Middle frontal gyrus (tissue), 1 donor: ENCODE results near the gene HOXA9.

Source experiments
- DNase-seq: peaks from one replicate; pipeline ENCODE4 v3.0.0-alpha.2; 2015; ENCODE audit warnings: low spot score; ENCODE audit errors: extremely low spot score

Gene HOXA9

DNA sequence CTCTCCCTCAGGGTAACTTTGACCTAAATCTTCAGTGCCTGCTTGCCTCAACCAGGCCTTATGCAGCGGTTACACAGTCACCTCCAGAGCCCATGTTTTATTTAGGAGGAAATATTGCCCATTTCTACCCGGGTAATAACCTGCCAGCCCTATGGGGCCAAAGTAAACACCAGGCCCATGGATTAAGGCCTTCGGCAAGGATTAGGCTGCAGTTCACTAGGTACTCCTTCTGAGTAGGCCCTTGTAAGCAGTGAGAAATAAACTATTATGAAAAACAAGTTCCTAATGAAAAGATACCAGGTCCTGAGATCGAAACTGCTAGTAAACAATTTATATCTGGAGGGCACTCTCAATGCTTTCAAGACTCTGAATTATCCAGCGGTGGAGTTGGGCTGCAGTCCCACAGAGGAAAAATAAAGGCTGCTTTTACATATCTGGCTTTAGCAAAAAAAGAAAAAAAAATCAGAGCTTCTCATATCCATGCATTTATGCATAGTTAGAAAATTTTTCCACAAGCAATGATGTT lies 12.5 kb upstream of the HOXA9 start:
- no peak for DNase-seq

DNA sequence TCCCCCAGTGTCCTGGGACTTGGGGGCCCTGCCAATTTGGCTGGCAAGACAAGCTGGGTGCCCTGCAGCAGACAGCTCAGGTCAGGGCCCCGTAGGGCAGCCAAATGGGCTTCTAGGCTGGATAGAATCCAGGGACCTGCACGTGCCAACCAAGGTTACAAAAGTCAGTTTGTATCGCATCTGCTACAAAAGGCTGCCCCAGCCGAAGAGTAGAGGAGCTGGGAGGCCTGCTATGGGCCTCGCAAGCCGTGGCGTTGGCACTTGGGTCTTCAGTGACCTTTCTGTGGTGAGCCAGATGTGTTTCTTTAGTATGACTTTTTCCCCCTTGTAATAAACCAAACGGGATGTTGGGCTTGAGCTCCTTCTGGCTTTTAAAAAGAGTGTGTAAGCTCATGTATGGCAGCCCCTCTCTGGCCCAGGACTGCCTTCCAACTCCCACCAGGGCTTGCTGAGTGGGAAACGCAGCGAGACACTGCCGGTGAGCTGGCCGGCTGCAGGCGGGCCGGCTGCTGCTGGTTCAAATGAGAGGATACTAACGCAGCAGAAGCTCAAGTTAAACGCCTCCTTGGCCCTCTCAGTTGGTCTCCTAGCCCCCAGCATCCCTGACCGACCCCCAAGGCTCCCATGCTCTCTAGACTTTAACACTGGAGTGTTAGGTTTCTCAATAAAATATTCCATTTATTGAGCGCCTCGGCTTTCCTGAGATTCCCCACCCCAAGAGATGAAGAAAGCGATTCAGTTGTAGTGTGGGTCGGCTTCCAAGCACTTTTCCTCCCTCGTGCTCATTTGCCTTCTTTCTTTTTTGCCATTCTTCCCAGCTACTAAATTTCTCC lies 11.8 kb upstream of the HOXA9 start:
- no peak for DNase-seq

DNA sequence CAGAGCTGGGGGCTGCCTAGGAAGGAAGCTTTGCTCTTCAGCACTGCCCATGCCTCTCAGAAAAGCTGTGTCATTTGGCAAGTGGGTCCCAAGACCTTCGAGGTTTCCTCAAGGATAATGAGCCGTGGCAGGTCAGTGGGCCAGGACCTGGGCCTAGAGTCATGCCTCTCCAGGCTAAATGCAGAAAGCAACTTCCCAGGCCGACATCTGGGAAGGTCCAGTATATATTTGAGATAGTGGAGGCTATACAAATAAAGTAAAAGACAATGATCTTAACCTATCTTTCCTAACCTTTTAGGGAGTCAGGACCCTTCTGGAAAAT lies 11.1 kb upstream of the HOXA9 start:
- DNase-seq, result no peak

- no peak for DNase-seq
These were observed 10.5 kb upstream of the HOXA9 start for GRCh38 chr7:27175626-27176523.

- DNase-seq, result no peak
These were observed 9.7 kb upstream of the HOXA9 start for GRCh38 chr7:27174874-27175625.

DNA sequence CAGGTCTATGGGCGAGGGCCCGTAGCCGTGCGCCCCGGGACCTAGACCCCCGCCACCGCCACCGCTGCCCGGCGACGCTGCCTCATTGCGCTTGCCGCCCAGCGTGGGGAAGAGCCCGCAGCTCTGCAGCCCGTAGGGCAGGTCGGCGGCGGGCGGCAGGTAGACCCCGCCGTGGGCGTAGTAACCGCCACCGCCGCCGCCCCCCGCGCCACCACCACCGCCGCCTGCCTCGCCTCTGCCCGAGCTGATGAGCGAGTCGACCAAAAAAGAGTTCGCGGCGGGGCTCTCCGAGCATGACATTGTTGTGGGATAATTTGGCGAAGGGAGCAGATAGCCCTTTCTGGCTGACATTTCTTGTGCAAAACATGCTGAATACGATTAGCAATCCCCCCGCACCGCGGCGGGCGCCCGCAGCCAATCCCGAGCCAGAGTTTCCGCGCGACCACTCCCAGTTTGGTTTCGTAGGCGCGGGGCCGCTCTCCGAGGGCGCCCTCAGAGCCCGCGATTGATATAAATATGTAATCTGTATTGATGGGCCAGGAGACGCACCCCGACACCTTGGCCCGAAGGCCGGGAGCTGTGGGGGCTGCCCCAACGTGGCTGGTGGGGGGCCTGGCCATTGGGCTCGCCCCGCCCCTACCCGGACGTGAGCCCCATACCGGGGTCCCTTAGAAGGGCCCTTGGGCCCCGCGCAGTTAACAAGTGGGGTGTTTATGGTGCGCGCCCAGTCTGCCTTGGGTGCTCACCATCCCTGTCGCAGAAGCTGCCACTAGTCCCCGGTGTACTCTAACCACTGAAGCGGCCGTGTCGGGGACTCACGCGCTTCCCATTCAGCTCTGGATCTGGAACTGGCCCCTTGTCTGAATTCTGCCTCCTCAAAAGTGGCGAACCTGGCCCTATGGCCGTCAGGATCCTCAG lies 8.9 kb upstream of the HOXA9 start, which contains the start of gene HOXA10:
HOXA10 (minus strand) TSS at position 365 of the 918 bp plus-strand sequence; CDS start at position 351, 14 bp downstream.
- DNase-seq, result no peak

DNA sequence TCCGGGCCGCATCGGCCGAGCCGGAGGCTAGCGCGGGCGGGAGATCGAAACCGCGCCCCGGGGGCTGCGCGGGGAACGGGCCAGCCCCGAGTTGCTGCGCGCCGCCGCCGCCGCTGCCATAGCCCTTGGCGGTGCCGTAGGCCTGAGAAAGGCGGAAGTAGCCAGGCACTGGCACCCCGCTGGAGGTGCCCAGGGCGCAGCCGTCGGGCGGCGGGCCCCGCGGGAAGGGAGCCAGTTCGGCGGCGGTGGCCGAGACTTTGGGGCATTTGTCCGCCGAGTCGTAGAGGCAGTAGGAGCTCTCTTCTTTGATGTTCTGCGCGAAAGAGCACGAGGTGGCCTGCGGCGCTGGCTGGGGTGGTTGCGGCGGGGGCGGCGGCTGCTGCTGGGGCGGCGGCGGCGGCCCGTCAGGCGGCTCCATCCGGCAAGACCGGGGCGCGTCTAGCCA lies 8.2 kb upstream of the HOXA9 start:
- no peak for DNase-seq

- no peak for DNase-seq
These were observed 7.6 kb upstream of the HOXA9 start for GRCh38 chr7:27172823-27173510.

GRCh38 chr7:27172315-27172774 lies 7.0 kb upstream of the HOXA9 start:
- DNase-seq, result no peak

DNA sequence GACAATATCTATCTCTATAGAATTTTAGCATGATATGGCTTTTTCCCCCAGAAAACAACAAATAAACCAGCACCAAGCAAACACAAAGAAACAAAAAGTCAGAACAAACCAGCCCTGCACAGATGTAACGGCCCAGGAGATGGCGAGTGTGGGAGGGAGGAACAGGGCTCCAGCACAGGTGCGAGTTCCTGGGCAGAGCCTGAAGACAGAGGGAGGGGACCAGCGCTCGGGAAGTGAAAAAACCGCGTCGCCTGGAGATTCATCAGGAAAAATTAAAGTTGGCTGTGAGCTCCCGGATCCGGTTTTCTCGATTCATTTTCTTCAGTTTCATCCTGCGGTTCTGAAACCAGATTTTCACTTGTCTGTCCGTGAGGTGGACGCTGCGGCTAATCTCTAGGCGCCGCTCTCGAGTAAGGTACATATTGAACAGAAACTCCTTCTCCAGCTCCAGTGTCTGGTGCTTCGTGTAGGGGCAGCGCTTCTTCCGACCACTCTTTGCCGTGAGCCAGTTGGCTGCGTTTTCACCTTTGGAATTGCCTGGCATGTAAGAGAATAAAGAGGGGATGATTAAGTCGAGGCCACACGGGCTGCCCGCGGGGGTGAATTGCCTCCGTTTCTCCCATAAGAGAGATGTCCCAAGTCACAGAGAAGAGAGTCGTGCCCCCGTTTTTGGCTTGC lies 6.4 kb upstream of the HOXA9 start:
- no peak for DNase-seq

DNA sequence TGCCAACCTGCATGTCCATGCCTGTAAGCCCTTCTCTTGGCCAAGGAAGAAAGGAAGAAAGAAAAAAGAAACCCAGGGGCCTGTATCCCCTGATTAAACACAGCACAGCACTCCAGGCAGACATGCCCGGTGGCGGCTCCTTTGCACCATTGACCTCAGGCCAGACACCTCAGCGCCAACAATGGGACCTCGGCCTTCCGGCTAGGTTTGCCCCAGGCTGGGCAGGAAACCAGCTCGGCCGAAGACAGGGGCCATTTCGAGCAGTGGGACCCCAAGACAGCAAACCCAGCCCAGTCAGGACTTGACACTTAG lies 5.9 kb upstream of the HOXA9 start:
- no peak for DNase-seq

- no peak for DNase-seq
These were observed 5.3 kb upstream of the HOXA9 start for GRCh38 chr7:27170426-27171324.

DNA sequence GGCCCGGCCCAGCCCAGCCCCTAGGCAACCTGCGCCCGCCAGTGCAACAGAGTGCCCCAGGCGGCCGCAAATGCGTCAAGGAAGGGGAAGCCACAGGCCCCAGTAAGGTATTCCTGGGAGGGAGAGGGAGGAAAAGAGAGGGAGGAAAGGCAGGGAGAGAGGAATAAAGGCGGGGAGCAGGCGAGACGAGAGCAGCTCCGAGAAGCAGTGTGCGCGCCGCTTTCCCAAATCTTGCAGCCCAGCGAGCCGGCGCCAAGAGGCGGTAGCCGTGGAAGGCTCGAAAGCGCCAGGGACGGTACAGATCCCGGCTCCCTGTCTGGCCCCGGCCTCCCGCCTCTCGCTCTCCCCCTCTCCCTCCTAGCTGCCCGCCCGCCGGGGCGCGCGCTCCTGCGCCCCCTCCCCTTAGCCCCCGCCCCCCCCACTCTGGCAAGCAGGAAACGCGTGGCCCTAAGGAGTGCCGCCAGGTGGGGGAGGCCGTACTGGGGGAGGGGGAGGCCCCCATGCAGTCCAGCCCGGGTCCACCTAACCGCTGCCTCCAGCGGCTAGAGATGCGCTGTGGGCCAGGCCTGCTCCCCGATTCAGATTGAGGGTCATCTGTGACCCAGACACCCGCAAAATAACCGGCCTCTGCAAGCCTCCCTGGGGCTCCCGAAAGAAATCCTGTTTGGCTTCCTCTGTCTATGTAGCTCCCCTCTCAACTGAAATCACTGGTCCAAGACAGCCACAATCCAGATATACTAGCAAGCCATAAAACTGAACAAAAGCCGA lies 4.5 kb upstream of the HOXA9 start:
- DNase-seq, result no peak

DNA sequence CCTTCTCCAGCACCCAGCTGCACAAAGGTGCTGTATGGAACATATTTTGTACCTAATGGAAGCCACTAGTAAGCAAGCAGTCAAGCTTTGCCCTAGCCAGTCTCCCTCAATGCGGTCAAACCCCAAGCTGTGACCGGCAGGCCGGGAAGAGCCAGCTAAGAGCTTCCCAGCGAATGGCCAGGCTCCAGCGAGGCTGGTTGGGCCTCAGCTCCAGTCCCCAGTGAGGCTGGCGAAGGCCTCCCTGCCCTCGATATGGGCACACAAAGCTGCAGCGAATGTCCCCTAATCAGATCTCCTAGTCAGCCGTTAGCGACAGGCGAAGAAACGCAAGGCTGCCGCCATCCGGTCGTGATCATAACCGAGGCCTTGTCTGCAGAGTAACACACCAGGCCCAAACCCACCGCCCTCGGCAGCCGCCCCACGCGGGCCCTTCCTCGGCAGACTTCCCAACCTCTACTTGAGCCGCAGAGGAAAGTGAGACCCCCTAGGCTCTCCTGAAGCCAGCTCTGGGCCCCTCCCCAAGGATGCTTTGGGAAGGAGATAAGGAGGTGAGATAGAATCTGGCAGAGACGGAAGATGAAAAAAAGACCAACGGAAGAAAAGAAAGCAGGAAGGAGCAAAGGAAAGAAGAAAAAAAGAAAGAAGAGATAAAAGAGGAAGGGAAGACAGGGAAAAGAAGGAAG lies 3.1 kb upstream of the HOXA9 start:
- DNase-seq, result no peak

DNA sequence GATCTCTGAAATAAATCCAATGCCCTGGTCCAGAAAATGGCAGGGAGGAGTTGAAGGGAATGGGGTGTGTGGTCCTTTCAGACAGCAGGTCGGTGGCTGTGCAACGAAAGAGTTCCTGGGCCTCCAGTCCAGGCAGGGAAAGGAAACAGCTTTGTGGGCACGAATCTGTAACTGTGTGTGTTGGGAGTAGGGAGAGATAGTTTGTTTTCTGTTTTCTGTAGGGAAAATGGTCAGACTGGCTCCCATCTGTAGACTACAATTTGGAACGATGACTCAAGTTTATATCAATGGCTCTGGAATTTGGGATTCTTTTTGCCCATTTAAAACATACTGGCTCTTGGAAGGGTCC lies 2.6 kb upstream of the HOXA9 start:
- DNase-seq, result no peak

- DNase-seq, result no peak
These were observed 1.5 kb upstream of the HOXA9 start for GRCh38 chr7:27166531-27167505.
